Measurements from ENCODE around the gene C16orf86. TPM values are rescaled to one million over a fixed set of nuclear protein-coding genes. Genes with fewer than 3 reads are reported as not detected.

Gene C16orf86
- total and polyA plus RNA-seq, 2 of the 8 experiments (the other 6 are each of a cell fraction or from before 2014, with no cell fraction given), result 1.4 to 2.3 TPM

DNA sequence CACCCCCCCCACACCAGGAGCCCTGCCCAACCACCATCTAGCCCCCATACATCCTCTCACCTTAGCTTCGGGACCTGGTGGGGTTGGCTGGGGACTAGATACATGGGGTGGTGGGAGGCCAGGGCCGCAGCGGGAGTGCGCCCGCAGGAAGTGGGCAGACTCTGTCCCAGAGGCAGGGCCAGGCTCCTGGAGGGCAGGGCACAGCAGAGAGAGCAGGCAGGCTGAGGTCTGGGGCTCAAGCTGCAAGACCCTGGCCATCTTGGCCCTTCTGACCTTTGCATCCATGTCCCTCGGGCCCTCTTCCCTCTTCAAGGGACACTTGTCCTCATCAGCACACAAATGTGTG lies 2.8 kb upstream of the C16orf86 start (continued):
- TF ChIP-seq, protein P1, sequence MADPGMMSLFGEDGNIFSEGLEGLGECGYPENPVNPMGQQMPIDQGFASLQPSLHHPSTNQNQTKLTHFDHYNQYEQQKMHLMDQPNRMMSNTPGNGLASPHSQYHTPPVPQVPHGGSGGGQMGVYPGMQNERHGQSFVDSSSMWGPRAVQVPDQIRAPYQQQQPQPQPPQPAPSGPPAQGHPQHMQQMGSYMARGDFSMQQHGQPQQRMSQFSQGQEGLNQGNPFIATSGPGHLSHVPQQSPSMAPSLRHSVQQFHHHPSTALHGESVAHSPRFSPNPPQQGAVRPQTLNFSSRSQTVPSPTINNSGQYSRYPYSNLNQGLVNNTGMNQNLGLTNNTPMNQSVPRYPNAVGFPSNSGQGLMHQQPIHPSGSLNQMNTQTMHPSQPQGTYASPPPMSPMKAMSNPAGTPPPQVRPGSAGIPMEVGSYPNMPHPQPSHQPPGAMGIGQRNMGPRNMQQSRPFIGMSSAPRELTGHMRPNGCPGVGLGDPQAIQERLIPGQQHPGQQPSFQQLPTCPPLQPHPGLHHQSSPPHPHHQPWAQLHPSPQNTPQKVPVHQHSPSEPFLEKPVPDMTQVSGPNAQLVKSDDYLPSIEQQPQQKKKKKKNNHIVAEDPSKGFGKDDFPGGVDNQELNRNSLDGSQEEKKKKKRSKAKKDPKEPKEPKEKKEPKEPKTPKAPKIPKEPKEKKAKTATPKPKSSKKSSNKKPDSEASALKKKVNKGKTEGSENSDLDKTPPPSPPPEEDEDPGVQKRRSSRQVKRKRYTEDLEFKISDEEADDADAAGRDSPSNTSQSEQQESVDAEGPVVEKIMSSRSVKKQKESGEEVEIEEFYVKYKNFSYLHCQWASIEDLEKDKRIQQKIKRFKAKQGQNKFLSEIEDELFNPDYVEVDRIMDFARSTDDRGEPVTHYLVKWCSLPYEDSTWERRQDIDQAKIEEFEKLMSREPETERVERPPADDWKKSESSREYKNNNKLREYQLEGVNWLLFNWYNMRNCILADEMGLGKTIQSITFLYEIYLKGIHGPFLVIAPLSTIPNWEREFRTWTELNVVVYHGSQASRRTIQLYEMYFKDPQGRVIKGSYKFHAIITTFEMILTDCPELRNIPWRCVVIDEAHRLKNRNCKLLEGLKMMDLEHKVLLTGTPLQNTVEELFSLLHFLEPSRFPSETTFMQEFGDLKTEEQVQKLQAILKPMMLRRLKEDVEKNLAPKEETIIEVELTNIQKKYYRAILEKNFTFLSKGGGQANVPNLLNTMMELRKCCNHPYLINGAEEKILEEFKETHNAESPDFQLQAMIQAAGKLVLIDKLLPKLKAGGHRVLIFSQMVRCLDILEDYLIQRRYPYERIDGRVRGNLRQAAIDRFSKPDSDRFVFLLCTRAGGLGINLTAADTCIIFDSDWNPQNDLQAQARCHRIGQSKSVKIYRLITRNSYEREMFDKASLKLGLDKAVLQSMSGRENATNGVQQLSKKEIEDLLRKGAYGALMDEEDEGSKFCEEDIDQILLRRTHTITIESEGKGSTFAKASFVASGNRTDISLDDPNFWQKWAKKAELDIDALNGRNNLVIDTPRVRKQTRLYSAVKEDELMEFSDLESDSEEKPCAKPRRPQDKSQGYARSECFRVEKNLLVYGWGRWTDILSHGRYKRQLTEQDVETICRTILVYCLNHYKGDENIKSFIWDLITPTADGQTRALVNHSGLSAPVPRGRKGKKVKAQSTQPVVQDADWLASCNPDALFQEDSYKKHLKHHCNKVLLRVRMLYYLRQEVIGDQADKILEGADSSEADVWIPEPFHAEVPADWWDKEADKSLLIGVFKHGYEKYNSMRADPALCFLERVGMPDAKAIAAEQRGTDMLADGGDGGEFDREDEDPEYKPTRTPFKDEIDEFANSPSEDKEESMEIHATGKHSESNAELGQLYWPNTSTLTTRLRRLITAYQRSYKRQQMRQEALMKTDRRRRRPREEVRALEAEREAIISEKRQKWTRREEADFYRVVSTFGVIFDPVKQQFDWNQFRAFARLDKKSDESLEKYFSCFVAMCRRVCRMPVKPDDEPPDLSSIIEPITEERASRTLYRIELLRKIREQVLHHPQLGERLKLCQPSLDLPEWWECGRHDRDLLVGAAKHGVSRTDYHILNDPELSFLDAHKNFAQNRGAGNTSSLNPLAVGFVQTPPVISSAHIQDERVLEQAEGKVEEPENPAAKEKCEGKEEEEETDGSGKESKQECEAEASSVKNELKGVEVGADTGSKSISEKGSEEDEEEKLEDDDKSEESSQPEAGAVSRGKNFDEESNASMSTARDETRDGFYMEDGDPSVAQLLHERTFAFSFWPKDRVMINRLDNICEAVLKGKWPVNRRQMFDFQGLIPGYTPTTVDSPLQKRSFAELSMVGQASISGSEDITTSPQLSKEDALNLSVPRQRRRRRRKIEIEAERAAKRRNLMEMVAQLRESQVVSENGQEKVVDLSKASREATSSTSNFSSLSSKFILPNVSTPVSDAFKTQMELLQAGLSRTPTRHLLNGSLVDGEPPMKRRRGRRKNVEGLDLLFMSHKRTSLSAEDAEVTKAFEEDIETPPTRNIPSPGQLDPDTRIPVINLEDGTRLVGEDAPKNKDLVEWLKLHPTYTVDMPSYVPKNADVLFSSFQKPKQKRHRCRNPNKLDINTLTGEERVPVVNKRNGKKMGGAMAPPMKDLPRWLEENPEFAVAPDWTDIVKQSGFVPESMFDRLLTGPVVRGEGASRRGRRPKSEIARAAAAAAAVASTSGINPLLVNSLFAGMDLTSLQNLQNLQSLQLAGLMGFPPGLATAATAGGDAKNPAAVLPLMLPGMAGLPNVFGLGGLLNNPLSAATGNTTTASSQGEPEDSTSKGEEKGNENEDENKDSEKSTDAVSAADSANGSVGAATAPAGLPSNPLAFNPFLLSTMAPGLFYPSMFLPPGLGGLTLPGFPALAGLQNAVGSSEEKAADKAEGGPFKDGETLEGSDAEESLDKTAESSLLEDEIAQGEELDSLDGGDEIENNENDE (IDR thresholded peaks at IDR 0.05; ENCODE audit: insufficient replicate concordance, low read length), result no peak
- TF ChIP-seq TBP (IDR thresholded peaks at IDR 0.05; ENCODE audit: low read depth, low read length), result no peak
- TF ChIP-seq EGR1 (IDR thresholded peaks at IDR 0.05; ENCODE audit: borderline replicate concordance, low read depth, low read length), result no peak
- TF ChIP-seq JUN (IDR thresholded peaks at IDR 0.05; ENCODE audit: low read depth, low read length), result no peak
- TF ChIP-seq RFX5 (IDR thresholded peaks at IDR 0.05; ENCODE audit: borderline replicate concordance, low read depth, low read length), result no peak
- no peak for TF ChIP-seq TCF12 (IDR thresholded peaks at IDR 0.05; ENCODE audit: low read depth, low read length)
- no peak for TF ChIP-seq CBX5 (IDR thresholded peaks at IDR 0.05; ENCODE audit: low read depth, low read length)
- TF ChIP-seq TEAD4 (IDR thresholded peaks at IDR 0.05; ENCODE audit: low read depth, low read length), result no peak
- TF ChIP-seq SIN3A (conservative IDR thresholded peaks at IDR 0.05 in 1 of 2, IDR thresholded peaks at IDR 0.05 in 1 of 2; ENCODE audit: low read depth in 1 of 2, low read length in 2 of 2), result no peak
- no peak for TF ChIP-seq NANOG (IDR thresholded peaks at IDR 0.05; ENCODE audit: insufficient read depth, low read depth, low read length, poor library complexity, severe bottlenecking)
- TF ChIP-seq, protein P2, sequence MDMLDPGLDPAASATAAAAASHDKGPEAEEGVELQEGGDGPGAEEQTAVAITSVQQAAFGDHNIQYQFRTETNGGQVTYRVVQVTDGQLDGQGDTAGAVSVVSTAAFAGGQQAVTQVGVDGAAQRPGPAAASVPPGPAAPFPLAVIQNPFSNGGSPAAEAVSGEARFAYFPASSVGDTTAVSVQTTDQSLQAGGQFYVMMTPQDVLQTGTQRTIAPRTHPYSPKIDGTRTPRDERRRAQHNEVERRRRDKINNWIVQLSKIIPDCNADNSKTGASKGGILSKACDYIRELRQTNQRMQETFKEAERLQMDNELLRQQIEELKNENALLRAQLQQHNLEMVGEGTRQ (IDR thresholded peaks at IDR 0.05; ENCODE audit: low read length), result no peak
- no peak for TF ChIP-seq CREB1 (IDR thresholded peaks at IDR 0.05)

Data from H1 (cell line).